SK-N-SH (cell line): ENCODE data around the gene MGAM2. TPM values are rescaled to one million over a fixed set of nuclear protein-coding genes. Genes with fewer than 3 reads are reported as not detected.

ENCODE experiments used
- CTCF ChIA-PET: fragments of 300-600, 350-600 bp; formaldehyde crosslinking; extraction: SDS; loops from one replicate; lab custom pipeline; 2021; lab: Yijun Ruan, JAX
- POLR2A ChIA-PET: fragments of 350-600 bp; sonication (Branson Sonifier 250); formaldehyde crosslinking; extraction: SDS; loops from one replicate; lab custom pipeline; 2020; ENCODE audit warnings: antibody characterized with exemption, inconsistent platforms; lab: Yijun Ruan, JAX
- DNase-seq: peaks from one replicate; pipeline ENCODE4 v3.0.0; 2012
- H2AFZ ChIP-seq: fragments of 200-600 bp; sonication (generic); 2 replicates; pipeline ENCODE4 v1.8.1; 2016; ENCODE audit warnings: antibody characterized with exemption, mild to moderate bottlenecking, low read depth
- H3F3A ChIP-seq: fragments of 200-600 bp; sonication (generic); replicated peaks from 2 replicates; pipeline ENCODE3; 2016; ENCODE audit warnings: antibody characterized with exemption, mild to moderate bottlenecking; ENCODE audit not compliant: insufficient read depth
- H3K27ac ChIP-seq, 2 experiments: fragments of 200-500 bp in 1 of 2; fragments of 200-600 bp in 1 of 2; sonication (Bioruptor generic) in 1 of 2; sonication (generic), shearing (Covaris generic) in 1 of 2; 2 replicates each; pipeline versions ENCODE4 v1.5.1 to v1.6.1; 2014 to 2016; ENCODE audit warnings: low read depth in 2 of 2, inconsistent platforms in 1 of 2, low read length in 1 of 2, mild to moderate bottlenecking in 1 of 2, mixed read lengths in 1 of 2
- H3K27me3 ChIP-seq: fragments of 200-600 bp; sonication (generic), shearing (Covaris generic); 2 replicates; pipeline ENCODE4 v1.6.1; 2016; ENCODE audit warnings: mixed run types; ENCODE audit not compliant: insufficient read depth
- H3K36me3 ChIP-seq, 2 experiments: fragments of 200-500 bp in 1 of 2; fragments of 200-600 bp in 1 of 2; sonication (Bioruptor generic) in 1 of 2; sonication (generic) in 1 of 2; replicated peaks in 1 of 2; 2 replicates each; pipeline versions ENCODE3 to v1.5.1; 2014 to 2016; ENCODE audit warnings: low read length in 1 of 2, mild to moderate bottlenecking in 1 of 2; ENCODE audit not compliant: insufficient read depth in 2 of 2, control insufficient read depth in 1 of 2
- H3K4me1 ChIP-seq, 2 experiments: fragments of 200-500 bp in 1 of 2; fragments of 200-600 bp in 1 of 2; sonication (Bioruptor generic) in 1 of 2; sonication (generic), shearing (Covaris generic) in 1 of 2; 2 replicates each; pipeline versions ENCODE4 v1.5.1 to v1.6.1; 2014 to 2016; ENCODE audit warnings: low read depth in 1 of 2, low read length in 1 of 2, mixed run types in 1 of 2; ENCODE audit not compliant: insufficient read depth in 2 of 2, control insufficient read depth in 1 of 2
- H3K4me2 ChIP-seq: fragments of 200-600 bp; sonication (generic), shearing (Covaris generic); 2 replicates; pipeline ENCODE4 v1.6.1; 2017; ENCODE audit warnings: mixed run types
- H3K4me3 ChIP-seq, 2 experiments: fragments of 200-500 bp in 1 of 2; fragments of 200-600 bp in 1 of 2; sonication (Bioruptor generic) in 1 of 2; sonication (generic), shearing (Covaris generic) in 1 of 2; 2 replicates each; pipeline versions ENCODE4 v1.5.1 to v1.8.1; 2014 to 2016; ENCODE audit warnings: low read depth in 2 of 2, inconsistent platforms in 1 of 2, low read length in 1 of 2, mild to moderate bottlenecking in 1 of 2, mixed read lengths in 1 of 2, moderate library complexity in 1 of 2
- H3K79me2 ChIP-seq: fragments of 200-600 bp; sonication (generic); 2 replicates; pipeline ENCODE4 v1.8.1; 2017; ENCODE audit warnings: mild to moderate bottlenecking; ENCODE audit not compliant: insufficient read depth
- H3K9ac ChIP-seq: fragments of 200-600 bp; sonication (generic); 2 replicates; pipeline ENCODE4 v1.6.1; 2017; ENCODE audit warnings: mixed run types
- H3K9me2 ChIP-seq: fragments of 200-600 bp; sonication (generic); 2 replicates; pipeline ENCODE4 v1.6.1; 2017; ENCODE audit warnings: mixed run types
- H3K9me3 ChIP-seq: fragments of 200-600 bp; sonication (generic); 2 replicates; pipeline ENCODE4 v1.6.1; 2017; ENCODE audit warnings: mixed run types, mild to moderate bottlenecking, moderate library complexity
- H4K20me1 ChIP-seq: fragments of 200-600 bp; sonication (generic); 2 replicates; pipeline ENCODE4 v1.6.1; 2017; ENCODE audit warnings: mild to moderate bottlenecking, mixed run types; ENCODE audit not compliant: insufficient read depth
- EP300 ChIP-seq, 2 experiments: IDR thresholded peaks; 2 replicates each; pipeline versions ENCODE4 v1.4.0 to v1.6.1; 2012; ENCODE audit warnings: borderline replicate concordance in 1 of 2, low read depth in 1 of 2, low read length in 1 of 2
- EZH2phosphoT487 ChIP-seq: fragments of 200-600 bp; sonication (generic); IDR thresholded peaks from 2 replicates; pipeline ENCODE4 v1.6.1; 2017; ENCODE audit warnings: low read depth, mixed run types, mild to moderate bottlenecking, antibody characterized with exemption, moderate library complexity, borderline replicate concordance
- FOSL2 ChIP-seq: IDR thresholded peaks from 2 replicates; pipeline ENCODE4 v1.4.0; 2012; ENCODE audit warnings: low read depth, mild to moderate bottlenecking, moderate library complexity, borderline replicate concordance
- GABPA ChIP-seq: IDR thresholded peaks from 2 replicates; pipeline ENCODE4 v1.4.0; 2012; ENCODE audit warnings: low read depth, mild to moderate bottlenecking
- JUND ChIP-seq: IDR thresholded peaks from 2 replicates; pipeline ENCODE4 v1.4.0; 2012
- RAD21 ChIP-seq: IDR thresholded peaks from 2 replicates; pipeline ENCODE4 v1.6.1; 2012; ENCODE audit warnings: mild to moderate bottlenecking, low read length
- REST ChIP-seq: IDR thresholded peaks from 2 replicates; pipeline ENCODE4 v1.6.1; 2012; ENCODE audit warnings: mild to moderate bottlenecking, low read depth, low read length, moderate library complexity
- RFX5 ChIP-seq: IDR thresholded peaks from 2 replicates; pipeline ENCODE4 v1.6.1; 2012; ENCODE audit warnings: mild to moderate bottlenecking, improper control_type of control experiment, low read length
- WGBS: methylation state at CpG from one replicate; pipeline ENCODE4 v1.1.6; 2017; ENCODE audit warnings: low lambda C conversion rate; 5-methylcytosine and 5-hydroxymethylcytosine counted together
- polyA plus RNA-seq, 3 experiments: library from polyadenylated mRNA; depleted of rRNA; stranded (reverse); fragments of >200 nt; gene quantifications; 2 replicates each; pipeline ENCODE4 v1.2.3, GENCODE V29; 2012
- TF ChIP-seq, protein P1 (sequence below): IDR thresholded peaks from 2 replicates; pipeline ENCODE4 v1.4.0; 2012; ENCODE audit warnings: low read depth, borderline replicate concordance
- TF ChIP-seq, protein P2 (sequence below): IDR thresholded peaks from 2 replicates; pipeline ENCODE4 v1.4.0; 2012; ENCODE audit warnings: low read depth, borderline replicate concordance

The MGAM2 gene
- polyA plus RNA-seq, 1 of the 3 experiments (the other 2 are of a cell fraction): not detected

DNA sequence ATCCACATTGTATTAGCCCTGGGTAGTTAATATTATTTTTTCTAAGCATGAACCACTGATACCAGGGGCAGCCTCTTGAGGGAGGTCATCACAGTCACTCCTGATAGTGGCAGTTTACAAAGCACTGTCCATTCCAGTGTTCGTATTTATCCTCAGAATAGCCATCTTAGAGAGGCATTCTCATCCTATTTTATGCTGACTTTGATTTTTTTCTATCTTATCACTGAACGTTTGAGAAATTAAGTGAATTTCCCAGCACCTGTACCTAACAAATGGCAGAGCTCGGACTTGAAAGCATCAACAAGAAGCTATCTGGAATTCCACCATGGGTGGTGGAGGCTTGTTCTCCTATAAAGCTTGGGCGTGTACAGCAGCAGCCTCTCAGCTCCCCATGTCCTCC, 26.1 kb upstream of the MGAM2 start:
- CTCF ChIA-PET: no interaction called here
- no peaks in the 10 kb centered on the region for H3K9me3 ChIP-seq

DNA sequence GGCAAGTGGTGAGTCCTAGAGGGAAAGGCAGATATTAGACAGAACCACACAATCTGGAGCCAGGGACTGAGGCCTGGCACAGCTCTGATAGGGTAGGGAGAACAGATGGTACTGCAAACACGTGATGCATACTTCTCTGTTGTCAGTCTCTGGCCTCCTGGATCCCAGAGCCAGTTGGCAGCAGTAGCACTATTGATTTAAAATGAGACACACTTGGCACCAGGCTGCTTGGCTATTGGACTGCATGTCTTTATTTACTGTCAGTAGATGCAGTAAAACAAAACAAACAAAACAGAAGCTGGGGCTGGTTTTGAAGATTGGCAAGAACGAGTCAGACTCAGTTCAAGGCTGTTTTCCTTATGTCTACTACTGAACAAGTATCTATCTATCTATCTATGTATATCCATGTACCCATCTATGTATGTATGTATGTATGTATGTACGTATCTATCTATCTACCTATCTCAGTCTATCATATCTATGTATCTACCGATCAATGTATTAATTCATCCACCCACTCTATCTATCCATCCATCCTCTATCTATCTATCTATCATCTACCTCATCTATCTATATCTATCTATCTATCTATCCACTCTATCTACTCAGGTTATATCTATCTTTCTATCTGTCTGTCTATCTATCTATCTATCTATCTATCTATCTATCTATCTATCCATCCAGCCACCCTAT, 23.4 kb upstream of the MGAM2 start:
- no peaks in the 10 kb centered on the region for H4K20me1 ChIP-seq
- no peak overlapping the region for H3K27ac ChIP-seq
- H3F3A ChIP-seq: no peaks in the 10 kb centered on the region
- no peak overlapping the region for H3K9ac ChIP-seq
- no peak overlapping the region for H3K4me2 ChIP-seq
- no peak overlapping the region for H2AFZ ChIP-seq
- H3K9me3 ChIP-seq: no peaks in the 10 kb centered on the region
- WGBS: 24% methylated on average over 4 of the region's 4 CpGs
- H3K4me3 ChIP-seq: no peak overlapping the region
- no peaks in the 10 kb centered on the region for H3K27me3 ChIP-seq
- no peaks in the 10 kb centered on the region; a peak in 1 of 4 replicates for H3K4me1 ChIP-seq
- H3K36me3 ChIP-seq: no peaks in the 10 kb centered on the region
- ChIA-PET CTCF (no interaction called here), POLR2A (no interaction called here)
- H3K79me2 ChIP-seq: no peaks in the 10 kb centered on the region
- no peaks in the 10 kb centered on the region for H3K9me2 ChIP-seq
- no peak for DNase-seq
- TF ChIP-seq FOSL2: no peak
- TF ChIP-seq, protein P1, sequence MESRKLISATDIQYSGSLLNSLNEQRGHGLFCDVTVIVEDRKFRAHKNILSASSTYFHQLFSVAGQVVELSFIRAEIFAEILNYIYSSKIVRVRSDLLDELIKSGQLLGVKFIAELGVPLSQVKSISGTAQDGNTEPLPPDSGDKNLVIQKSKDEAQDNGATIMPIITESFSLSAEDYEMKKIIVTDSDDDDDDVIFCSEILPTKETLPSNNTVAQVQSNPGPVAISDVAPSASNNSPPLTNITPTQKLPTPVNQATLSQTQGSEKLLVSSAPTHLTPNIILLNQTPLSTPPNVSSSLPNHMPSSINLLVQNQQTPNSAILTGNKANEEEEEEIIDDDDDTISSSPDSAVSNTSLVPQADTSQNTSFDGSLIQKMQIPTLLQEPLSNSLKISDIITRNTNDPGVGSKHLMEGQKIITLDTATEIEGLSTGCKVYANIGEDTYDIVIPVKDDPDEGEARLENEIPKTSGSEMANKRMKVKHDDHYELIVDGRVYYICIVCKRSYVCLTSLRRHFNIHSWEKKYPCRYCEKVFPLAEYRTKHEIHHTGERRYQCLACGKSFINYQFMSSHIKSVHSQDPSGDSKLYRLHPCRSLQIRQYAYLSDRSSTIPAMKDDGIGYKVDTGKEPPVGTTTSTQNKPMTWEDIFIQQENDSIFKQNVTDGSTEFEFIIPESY: no peak
- TF ChIP-seq GABPA: no peak
- no peak for TF ChIP-seq JUND
- no peak for TF ChIP-seq REST
- no peak for TF ChIP-seq EZH2phosphoT487
- TF ChIP-seq RFX5: no peak
- TF ChIP-seq EP300 (IDR thresholded peaks at IDR 0.05; ENCODE audit: borderline replicate concordance in 1 of 2, low read depth in 1 of 2, low read length in 1 of 2): no peak
- TF ChIP-seq, protein P2, sequence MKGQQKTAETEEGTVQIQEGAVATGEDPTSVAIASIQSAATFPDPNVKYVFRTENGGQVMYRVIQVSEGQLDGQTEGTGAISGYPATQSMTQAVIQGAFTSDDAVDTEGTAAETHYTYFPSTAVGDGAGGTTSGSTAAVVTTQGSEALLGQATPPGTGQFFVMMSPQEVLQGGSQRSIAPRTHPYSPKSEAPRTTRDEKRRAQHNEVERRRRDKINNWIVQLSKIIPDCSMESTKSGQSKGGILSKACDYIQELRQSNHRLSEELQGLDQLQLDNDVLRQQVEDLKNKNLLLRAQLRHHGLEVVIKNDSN: no peak
- no peak for TF ChIP-seq RAD21

More for the DNA sequence above, 26.1 kb upstream of the MGAM2 start:
- TF ChIP-seq REST: no peak
- POLR2A ChIA-PET: no interaction called here
- no peaks in the 10 kb centered on the region for H3K79me2 ChIP-seq
- no peak overlapping the region for H3K27ac ChIP-seq
- no peak overlapping the region for H3K4me2 ChIP-seq
- no peaks in the 10 kb centered on the region; a peak in 1 of 4 replicates for H3K4me1 ChIP-seq
- no peak overlapping the region for H3K9ac ChIP-seq
- no peak overlapping the region for H2AFZ ChIP-seq
- WGBS: 9% methylated on average over 4 of the region's 4 CpGs
- H3K36me3 ChIP-seq: no peaks in the 10 kb centered on the region
- H4K20me1 ChIP-seq: no peaks in the 10 kb centered on the region
- no peak overlapping the region for H3K4me3 ChIP-seq
- DNase-seq: no peak
- no peaks in the 10 kb centered on the region for H3F3A ChIP-seq
- H3K9me2 ChIP-seq: no peaks in the 10 kb centered on the region
- no peaks in the 10 kb centered on the region for H3K27me3 ChIP-seq
